ENCODE results near the gene CCDC70.

Gene CCDC70

GRCh38 chr13:51828730-51829567, 32.8 kb upstream of the CCDC70 start:
- DNase-seq (ENCODE audit: low read depth in 2 of 2, low spot score in 1 of 2), result no peak

GRCh38 chr13:51829568-51829899, 32.2 kb upstream of the CCDC70 start:
- no peak for DNase-seq (ENCODE audit: low read depth in 2 of 2, low spot score in 1 of 2)

- DNase-seq (ENCODE audit: low read depth in 2 of 2, low spot score in 1 of 2), result no peak
Measured at GRCh38 chr13:51831519-51831918, 30.2 kb upstream of the CCDC70 start.

- DNase-seq (ENCODE audit: low read depth in 2 of 2, low spot score in 1 of 2), result peak in 1 of 2 donors; percentile 28
Measured at GRCh38 chr13:51832471-51833152, 29.2 kb upstream of the CCDC70 start.

- no peak for DNase-seq (ENCODE audit: low read depth in 2 of 2, low spot score in 1 of 2)
Measured at GRCh38 chr13:51833980-51834379, 27.8 kb upstream of the CCDC70 start.

- DNase-seq (ENCODE audit: low read depth in 2 of 2, low spot score in 1 of 2), result no peak
Measured at GRCh38 chr13:51834581-51835171, 27.1 kb upstream of the CCDC70 start.

- no peak for DNase-seq (ENCODE audit: low read depth in 2 of 2, low spot score in 1 of 2)
Measured at GRCh38 chr13:51837016-51837415, 24.8 kb upstream of the CCDC70 start.

GRCh38 chr13:51838240-51838846, 23.4 kb upstream of the CCDC70 start:
- DNase-seq (ENCODE audit: low read depth in 2 of 2, low spot score in 1 of 2), result no peak

GRCh38 chr13:51839711-51840540, 21.8 kb upstream of the CCDC70 start:
- DNase-seq (ENCODE audit: low read depth in 2 of 2, low spot score in 1 of 2), result no peak

GRCh38 chr13:51840917-51841316, 20.9 kb upstream of the CCDC70 start:
- DNase-seq (ENCODE audit: low read depth in 2 of 2, low spot score in 1 of 2), result no peak

GRCh38 chr13:51841732-51842131, 20.0 kb upstream of the CCDC70 start:
- DNase-seq (ENCODE audit: low read depth in 2 of 2, low spot score in 1 of 2), result no peak

GRCh38 chr13:51843529-51843928, 18.2 kb upstream of the CCDC70 start:
- no peak for DNase-seq (ENCODE audit: low read depth in 2 of 2, low spot score in 1 of 2)

GRCh38 chr13:51844862-51845573, 16.8 kb upstream of the CCDC70 start, which contains the start of gene TMEM272:
TMEM272 (minus strand) TSS chr13:51845177; CDS start chr13:51838530, 6,647 bp downstream.
- DNase-seq (ENCODE audit: low read depth in 2 of 2, low spot score in 1 of 2), result peak in 1 of 2 donors; percentile 13

GRCh38 chr13:51845574-51846318, 16.0 kb upstream of the CCDC70 start:
- no peak for DNase-seq (ENCODE audit: low read depth in 2 of 2, low spot score in 1 of 2)

- no peak for DNase-seq (ENCODE audit: low read depth in 2 of 2, low spot score in 1 of 2)
Measured at GRCh38 chr13:51846756-51847155, 15.0 kb upstream of the CCDC70 start.

GRCh38 chr13:51848674-51849073, 13.1 kb upstream of the CCDC70 start:
- DNase-seq (ENCODE audit: low read depth in 2 of 2, low spot score in 1 of 2), result no peak

GRCh38 chr13:51849145-51850101, 12.3 kb upstream of the CCDC70 start:
- no peak for DNase-seq (ENCODE audit: low read depth in 2 of 2, low spot score in 1 of 2)

- no peak for DNase-seq (ENCODE audit: low read depth in 2 of 2, low spot score in 1 of 2)
Measured at GRCh38 chr13:51856027-51856736, 5.6 kb upstream of the CCDC70 start.

All from stimulated activated CD8-positive, alpha-beta memory T cell treated with anti-CD3 and anti-CD28 coated beads, Interleukin-4, amount 100 ng/mL, for 1 hour (primary cell).